Neural cell (in vitro differentiated cells): ENCODE measurements around the gene CACNA1B. TPM values are rescaled to one million over a fixed set of nuclear protein-coding genes. Genes with fewer than 3 reads are reported as not detected.

ENCODE experiments used
- H2AFZ ChIP-seq: fragments of 200-600, 300-800 bp; sonication (generic), shearing (Covaris generic); 2 replicates; pipeline ENCODE4 v1.6.0; 2014; ENCODE audit warnings: low read depth, mild to moderate bottlenecking, antibody characterized with exemption, low read length, moderate library complexity
- H3F3A ChIP-seq: fragments of 200-600 bp; shearing (Covaris generic); 2 replicates; pipeline ENCODE4 v1.6.1; 2016; ENCODE audit warnings: mild to moderate bottlenecking, moderate library complexity, mixed read lengths, antibody characterized with exemption, low read length; ENCODE audit not compliant: insufficient read depth, poor library complexity, severe bottlenecking
- H3K27ac ChIP-seq: fragments of 200-600, 300-800 bp; sonication (generic), shearing (Covaris generic); 2 replicates; pipeline ENCODE4 v1.5.1; 2014; ENCODE audit warnings: mild to moderate bottlenecking, low read length, moderate library complexity
- H3K27me3 ChIP-seq: fragments of 300-800, 200-600 bp; sonication (generic), shearing (Covaris generic); 2 replicates; pipeline ENCODE4 v1.6.0; 2014; ENCODE audit warnings: mild to moderate bottlenecking, low read depth, low read length, moderate library complexity; ENCODE audit not compliant: insufficient read depth
- H3K36me3 ChIP-seq: fragments of 300-800, 200-600 bp; sonication (generic), shearing (Covaris generic); 2 replicates; pipeline ENCODE4 v1.5.1; 2014; ENCODE audit warnings: mild to moderate bottlenecking, antibody characterized with exemption, low read length, moderate library complexity; ENCODE audit not compliant: insufficient read depth
- H3K4me2 ChIP-seq: fragments of 300-800, 200-600 bp; sonication (generic), shearing (Covaris generic); 2 replicates; pipeline ENCODE4 v1.6.0; 2014; ENCODE audit warnings: mild to moderate bottlenecking, low read length
- H3K4me3 ChIP-seq: fragments of 300-800, 200-600 bp; sonication (generic), shearing (Covaris generic); 2 replicates; pipeline ENCODE4 v1.5.1; 2014; ENCODE audit warnings: mild to moderate bottlenecking, low read length, moderate library complexity
- H3K79me2 ChIP-seq: fragments of 200-600 bp; shearing (Covaris generic); replicated peaks from 2 replicates; pipeline ENCODE4 v1.6.0; 2014; ENCODE audit warnings: mild to moderate bottlenecking, low read length, moderate library complexity; ENCODE audit not compliant: insufficient read depth
- H3K9ac ChIP-seq: fragments of 300-800, 200-600 bp; sonication (generic), shearing (Covaris generic); 2 replicates; pipeline ENCODE4 v1.6.1; 2016; ENCODE audit warnings: mild to moderate bottlenecking, low read length, mixed read lengths
- H3K9me2 ChIP-seq: fragments of 200-600 bp; shearing (Covaris generic); 2 replicates; pipeline ENCODE4 v1.6.1; 2016; ENCODE audit warnings: mild to moderate bottlenecking, low read length, mixed read lengths; ENCODE audit not compliant: insufficient read depth
- H3K9me3 ChIP-seq: fragments of 200-600, 300-800 bp; sonication (generic), shearing (Covaris generic); 2 replicates; pipeline ENCODE4 v1.6.1; 2016; ENCODE audit warnings: mild to moderate bottlenecking, mixed run types, low read length, moderate library complexity, mixed read lengths
- H4K20me1 ChIP-seq: fragments of 200-600 bp; shearing (Covaris generic); 2 replicates; pipeline ENCODE4 v1.6.1; 2016; ENCODE audit warnings: mild to moderate bottlenecking, mixed run types; ENCODE audit not compliant: insufficient read depth
- EP300 ChIP-seq: fragments of 450-650 bp; conservative IDR thresholded peaks from 2 replicates; pipeline ENCODE4 v1.6.1; 2014; ENCODE audit warnings: antibody characterized with exemption, mild to moderate bottlenecking, moderate library complexity; ENCODE audit not compliant: poor library complexity, severe bottlenecking
- EZH2 ChIP-seq: fragments of 200-600, 300-800 bp; shearing (Covaris generic), sonication (generic); IDR thresholded peaks from 2 replicates; pipeline ENCODE4 v1.6.1; 2014; ENCODE audit warnings: antibody characterized with exemption, low read length, borderline replicate concordance, mild to moderate bottlenecking; ENCODE audit not compliant: insufficient read depth, poor library complexity, severe bottlenecking
- MXI1 ChIP-seq: fragments of 450-650 bp; conservative IDR thresholded peaks from 2 replicates; pipeline ENCODE4 v1.6.1; 2014; ENCODE audit warnings: antibody characterized with exemption, mild to moderate bottlenecking; ENCODE audit not compliant: poor library complexity, severe bottlenecking
- POLR2AphosphoS5 ChIP-seq: IDR thresholded peaks from 2 replicates; pipeline ENCODE4 v1.6.1; 2012
- RAD21 ChIP-seq: fragments of 450-650 bp; conservative IDR thresholded peaks from 2 replicates; pipeline ENCODE4 v1.6.1; 2014; ENCODE audit warnings: antibody characterized with exemption, mild to moderate bottlenecking, moderate library complexity
- SMC3 ChIP-seq: fragments of 450-650 bp; conservative IDR thresholded peaks from 2 replicates; pipeline ENCODE4 v1.6.1; 2014; ENCODE audit warnings: antibody characterized with exemption, mild to moderate bottlenecking, moderate library complexity; ENCODE audit not compliant: poor library complexity
- TAF1 ChIP-seq: IDR thresholded peaks from 2 replicates; pipeline ENCODE4 v1.6.1; 2012; ENCODE audit warnings: low read depth
- polyA plus RNA-seq: library from polyadenylated mRNA; depleted of rRNA; stranded (reverse); fragments of >200 nt; gene quantifications from 2 replicates; pipeline ENCODE4 v1.2.3, GENCODE V29; 2014
- TF ChIP-seq, protein P1 (sequence below): IDR thresholded peaks from 2 replicates; pipeline ENCODE4 v1.6.1; 2012; ENCODE audit warnings: borderline replicate concordance
- TF ChIP-seq, protein P2 (sequence below): fragments of 450-650 bp; IDR thresholded peaks from 2 replicates; pipeline ENCODE4 v1.5.1; 2014; ENCODE audit warnings: antibody characterized with exemption, mild to moderate bottlenecking, moderate library complexity; ENCODE audit not compliant: poor library complexity, severe bottlenecking

CACNA1B gene
- polyA plus RNA-seq, 1 donor from 2014 or later: 5.8 TPM

DNA sequence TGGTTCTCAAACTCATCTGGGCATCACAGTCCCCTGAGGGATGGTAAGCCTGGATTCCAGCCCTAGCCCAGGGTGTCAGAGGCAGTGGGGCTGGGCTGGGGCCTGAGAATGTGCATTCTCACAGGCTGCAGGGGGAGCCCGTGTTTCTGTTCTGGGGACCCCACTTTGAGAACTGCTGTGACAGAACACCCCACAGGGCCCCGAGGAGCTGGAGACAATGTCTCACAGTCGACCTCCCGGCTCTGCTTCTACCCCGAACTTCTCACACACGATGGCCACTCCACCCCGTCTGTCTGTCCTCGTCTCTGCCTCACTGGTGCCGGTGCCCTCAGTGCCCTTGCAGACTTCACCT is 130.0 kb downstream of the CACNA1B start:
- H3K36me3 ChIP-seq: no peaks in the 10 kb centered on the region
- no peaks in the 10 kb centered on the region for H3K79me2 ChIP-seq
- H3K9me2 ChIP-seq: no peaks in the 10 kb centered on the region
- no peak overlapping the region for H3K9ac ChIP-seq
- no peak overlapping the region for H3K27ac ChIP-seq
- no peaks in the 10 kb centered on the region for H3F3A ChIP-seq
- no peaks in the 10 kb centered on the region for H3K9me3 ChIP-seq
- no peak overlapping the region for H3K4me2 ChIP-seq
- TF ChIP-seq EZH2: no peak
- TF ChIP-seq RAD21: no peak
- TF ChIP-seq TAF1: no peak
- no peak for TF ChIP-seq MXI1
- no peak for TF ChIP-seq EP300
- TF ChIP-seq POLR2AphosphoS5: no peak
- TF ChIP-seq SMC3: no peak
- TF ChIP-seq, protein P1, sequence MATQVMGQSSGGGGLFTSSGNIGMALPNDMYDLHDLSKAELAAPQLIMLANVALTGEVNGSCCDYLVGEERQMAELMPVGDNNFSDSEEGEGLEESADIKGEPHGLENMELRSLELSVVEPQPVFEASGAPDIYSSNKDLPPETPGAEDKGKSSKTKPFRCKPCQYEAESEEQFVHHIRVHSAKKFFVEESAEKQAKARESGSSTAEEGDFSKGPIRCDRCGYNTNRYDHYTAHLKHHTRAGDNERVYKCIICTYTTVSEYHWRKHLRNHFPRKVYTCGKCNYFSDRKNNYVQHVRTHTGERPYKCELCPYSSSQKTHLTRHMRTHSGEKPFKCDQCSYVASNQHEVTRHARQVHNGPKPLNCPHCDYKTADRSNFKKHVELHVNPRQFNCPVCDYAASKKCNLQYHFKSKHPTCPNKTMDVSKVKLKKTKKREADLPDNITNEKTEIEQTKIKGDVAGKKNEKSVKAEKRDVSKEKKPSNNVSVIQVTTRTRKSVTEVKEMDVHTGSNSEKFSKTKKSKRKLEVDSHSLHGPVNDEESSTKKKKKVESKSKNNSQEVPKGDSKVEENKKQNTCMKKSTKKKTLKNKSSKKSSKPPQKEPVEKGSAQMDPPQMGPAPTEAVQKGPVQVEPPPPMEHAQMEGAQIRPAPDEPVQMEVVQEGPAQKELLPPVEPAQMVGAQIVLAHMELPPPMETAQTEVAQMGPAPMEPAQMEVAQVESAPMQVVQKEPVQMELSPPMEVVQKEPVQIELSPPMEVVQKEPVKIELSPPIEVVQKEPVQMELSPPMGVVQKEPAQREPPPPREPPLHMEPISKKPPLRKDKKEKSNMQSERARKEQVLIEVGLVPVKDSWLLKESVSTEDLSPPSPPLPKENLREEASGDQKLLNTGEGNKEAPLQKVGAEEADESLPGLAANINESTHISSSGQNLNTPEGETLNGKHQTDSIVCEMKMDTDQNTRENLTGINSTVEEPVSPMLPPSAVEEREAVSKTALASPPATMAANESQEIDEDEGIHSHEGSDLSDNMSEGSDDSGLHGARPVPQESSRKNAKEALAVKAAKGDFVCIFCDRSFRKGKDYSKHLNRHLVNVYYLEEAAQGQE: no peak
- TF ChIP-seq, protein P2, sequence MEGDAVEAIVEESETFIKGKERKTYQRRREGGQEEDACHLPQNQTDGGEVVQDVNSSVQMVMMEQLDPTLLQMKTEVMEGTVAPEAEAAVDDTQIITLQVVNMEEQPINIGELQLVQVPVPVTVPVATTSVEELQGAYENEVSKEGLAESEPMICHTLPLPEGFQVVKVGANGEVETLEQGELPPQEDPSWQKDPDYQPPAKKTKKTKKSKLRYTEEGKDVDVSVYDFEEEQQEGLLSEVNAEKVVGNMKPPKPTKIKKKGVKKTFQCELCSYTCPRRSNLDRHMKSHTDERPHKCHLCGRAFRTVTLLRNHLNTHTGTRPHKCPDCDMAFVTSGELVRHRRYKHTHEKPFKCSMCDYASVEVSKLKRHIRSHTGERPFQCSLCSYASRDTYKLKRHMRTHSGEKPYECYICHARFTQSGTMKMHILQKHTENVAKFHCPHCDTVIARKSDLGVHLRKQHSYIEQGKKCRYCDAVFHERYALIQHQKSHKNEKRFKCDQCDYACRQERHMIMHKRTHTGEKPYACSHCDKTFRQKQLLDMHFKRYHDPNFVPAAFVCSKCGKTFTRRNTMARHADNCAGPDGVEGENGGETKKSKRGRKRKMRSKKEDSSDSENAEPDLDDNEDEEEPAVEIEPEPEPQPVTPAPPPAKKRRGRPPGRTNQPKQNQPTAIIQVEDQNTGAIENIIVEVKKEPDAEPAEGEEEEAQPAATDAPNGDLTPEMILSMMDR: no peak
- H3K4me3 ChIP-seq: no peak overlapping the region
- no peak overlapping the region for H2AFZ ChIP-seq
- no peaks in the 10 kb centered on the region for H4K20me1 ChIP-seq
- no peaks in the 10 kb centered on the region for H3K27me3 ChIP-seq

DNA sequence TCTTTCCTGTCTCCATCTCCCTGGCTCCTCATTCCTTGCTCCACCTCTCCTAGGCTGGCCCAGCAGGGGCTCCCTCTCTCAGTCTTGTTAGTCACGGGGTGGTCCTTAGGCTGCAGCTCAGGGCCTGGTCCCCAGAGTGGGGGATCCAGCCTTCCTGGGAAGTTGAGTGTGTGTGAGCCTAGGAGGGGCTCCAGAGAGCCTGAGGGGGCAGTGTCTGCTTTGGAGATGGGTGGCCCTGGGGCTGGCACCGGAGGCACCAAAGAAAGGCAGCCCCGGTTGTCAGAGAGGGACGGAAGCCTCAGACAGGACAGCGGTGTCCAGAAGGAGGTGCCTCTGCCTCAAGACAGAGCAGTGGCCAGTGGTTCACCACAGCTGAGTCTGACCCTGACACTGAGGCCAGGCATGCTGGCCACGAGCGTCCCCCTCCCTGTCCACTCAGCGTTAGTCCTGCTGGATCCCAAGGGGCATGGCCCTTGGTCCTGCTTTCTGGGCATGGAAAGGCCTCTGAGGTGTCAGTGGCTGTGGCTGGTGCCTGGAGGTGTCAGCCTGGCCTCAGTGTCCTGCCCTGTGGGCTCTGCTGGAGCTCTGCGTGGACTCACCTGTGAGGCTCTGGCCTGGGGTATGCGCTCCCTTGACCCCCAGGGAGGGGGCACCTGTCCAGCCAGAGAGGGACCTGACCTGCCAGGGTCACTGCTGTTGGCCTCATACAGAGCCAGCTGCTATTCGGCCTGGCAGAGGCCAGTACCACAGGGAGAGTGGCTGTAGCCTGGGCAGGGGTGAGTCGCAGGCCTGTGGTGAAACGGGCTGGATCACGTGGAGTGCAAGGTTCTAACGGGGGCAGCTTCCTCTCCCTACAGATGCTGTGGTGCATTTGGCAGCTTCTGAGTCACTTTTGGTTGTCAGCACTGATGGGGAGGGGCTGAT is 130.6 kb downstream of the CACNA1B start:
- no peaks in the 10 kb centered on the region for H3F3A ChIP-seq
- no peaks in the 10 kb centered on the region for H4K20me1 ChIP-seq
- H3K79me2 ChIP-seq: no peaks in the 10 kb centered on the region
- no peak overlapping the region for H3K4me3 ChIP-seq
- H3K9me2 ChIP-seq: no peaks in the 10 kb centered on the region
- no peak overlapping the region for H2AFZ ChIP-seq
- H3K9ac ChIP-seq: no peak overlapping the region
- no peak overlapping the region for H3K4me2 ChIP-seq
- H3K27ac ChIP-seq: no peak overlapping the region
- TF ChIP-seq RAD21 (no peak), EP300 (no peak), MXI1 (no peak), EZH2 (no peak)
- H3K36me3 ChIP-seq: no peaks in the 10 kb centered on the region
- no peaks in the 10 kb centered on the region for H3K27me3 ChIP-seq
- H3K9me3 ChIP-seq: no peaks in the 10 kb centered on the region
